H9 (cell line): ENCODE results near the gene MARCHF7. TPM values are rescaled to one million over a fixed set of nuclear protein-coding genes. Genes with fewer than 3 reads are reported as not detected.

Experiments
- DNase-seq: peaks from one replicate; pipeline ENCODE4 v3.0.0-alpha.2; 2017
- H2AFZ ChIP-seq: one replicate; pipeline ENCODE4 v1.6.1; 2013; ENCODE audit warnings: mild to moderate bottlenecking, low read length, control low read depth, moderate library complexity
- H2AK5ac ChIP-seq: 2 replicates; pipeline ENCODE4 v1.6.1; 2013; ENCODE audit warnings: low read length, control low read depth, mixed read lengths; ENCODE audit not compliant: insufficient read length
- H2BK120ac ChIP-seq: one replicate; pipeline ENCODE4 v1.6.1; 2013; ENCODE audit warnings: low read depth, mild to moderate bottlenecking, low read length, control low read depth, inconsistent platforms; ENCODE audit not compliant: poor library complexity, severe bottlenecking
- H2BK12ac ChIP-seq: 2 replicates; pipeline ENCODE4 v1.6.1; 2013; ENCODE audit warnings: low read length, control low read depth, mixed read lengths, low read depth; ENCODE audit not compliant: insufficient read length
- H2BK15ac ChIP-seq: 2 replicates; pipeline ENCODE4 v1.6.1; 2013; ENCODE audit warnings: low read depth, low read length, control low read depth
- H2BK20ac ChIP-seq: one replicate; pipeline ENCODE4 v1.6.1; 2013; ENCODE audit warnings: low read depth, mild to moderate bottlenecking, low read length, control low read depth, inconsistent platforms; ENCODE audit not compliant: poor library complexity, severe bottlenecking
- H2BK5ac ChIP-seq: 2 replicates; pipeline ENCODE4 v1.6.1; 2013; ENCODE audit warnings: low read length, control low read depth, mixed read lengths; ENCODE audit not compliant: insufficient read length
- H3K14ac ChIP-seq: 2 replicates; pipeline ENCODE4 v1.6.1; 2013; ENCODE audit warnings: low read length, control low read depth; ENCODE audit not compliant: insufficient read depth
- H3K18ac ChIP-seq: 2 replicates; pipeline ENCODE4 v1.6.1; 2013; ENCODE audit warnings: low read depth, mild to moderate bottlenecking, mixed read lengths, low read length, control low read depth; ENCODE audit not compliant: insufficient read length
- H3K23ac ChIP-seq: 2 replicates; pipeline ENCODE4 v1.6.1; 2013; ENCODE audit warnings: low read length, control low read depth, mixed read lengths, low read depth; ENCODE audit not compliant: insufficient read length
- H3K23me2 ChIP-seq: 2 replicates; pipeline ENCODE4 v1.6.1; 2013; ENCODE audit warnings: low read depth, mild to moderate bottlenecking, mixed read lengths, low read length, control low read depth; ENCODE audit not compliant: insufficient read length, poor library complexity, severe bottlenecking
- H3K27ac ChIP-seq: 2 replicates; pipeline ENCODE4 v1.5.1; 2013; ENCODE audit warnings: low read length, control low read depth, mixed read lengths, low read depth; ENCODE audit not compliant: insufficient read length
- H3K27me3 ChIP-seq: 2 replicates; pipeline ENCODE4 v1.6.1; 2013; ENCODE audit warnings: low read length, control low read depth, inconsistent platforms; ENCODE audit not compliant: insufficient read depth
- H3K4ac ChIP-seq: 2 replicates; pipeline ENCODE4 v1.6.1; 2013; ENCODE audit warnings: low read depth, mild to moderate bottlenecking, control low read depth, inconsistent platforms, low read length, moderate library complexity
- H3K4me1 ChIP-seq: 2 replicates; pipeline ENCODE4 v1.6.1; 2013; ENCODE audit warnings: low read length, control low read depth, inconsistent platforms; ENCODE audit not compliant: insufficient read depth
- H3K4me2 ChIP-seq: 2 replicates; pipeline ENCODE4 v1.6.1; 2013; ENCODE audit warnings: low read length, control low read depth, mixed read lengths; ENCODE audit not compliant: insufficient read length, insufficient read depth
- H3K56ac ChIP-seq: 2 replicates; pipeline ENCODE4 v1.6.1; 2013; ENCODE audit warnings: low read depth, mild to moderate bottlenecking, mixed read lengths, low read length, control low read depth; ENCODE audit not compliant: insufficient read length
- H3K79me1 ChIP-seq: 2 replicates; pipeline ENCODE4 v1.6.1; 2013; ENCODE audit warnings: low read depth, mild to moderate bottlenecking, moderate library complexity, low read length, control low read depth, inconsistent platforms; ENCODE audit not compliant: insufficient read depth, poor library complexity, severe bottlenecking
- H3K79me2 ChIP-seq: 2 replicates; pipeline ENCODE4 v1.6.1; 2013; ENCODE audit warnings: low read length, control low read depth, inconsistent platforms; ENCODE audit not compliant: insufficient read depth
- H3K9ac ChIP-seq: 2 replicates; pipeline ENCODE4 v1.6.1; 2013; ENCODE audit warnings: low read length, control low read depth, mixed read lengths; ENCODE audit not compliant: insufficient read length; ENCODE audit errors: extremely low read depth
- H3K9me3 ChIP-seq: one replicate; pipeline ENCODE4 v1.6.1; 2013; ENCODE audit warnings: low read depth, low read length, inconsistent platforms; ENCODE audit not compliant: control insufficient read depth
- H3T11ph ChIP-seq: one replicate; pipeline ENCODE4 v1.6.1; 2013; ENCODE audit warnings: mild to moderate bottlenecking, low read length, control low read depth, inconsistent platforms
- H4K20me1 ChIP-seq: one replicate; pipeline ENCODE4 v1.6.1; 2013; ENCODE audit not compliant: control insufficient read depth, insufficient read length, insufficient read depth
- H4K5ac ChIP-seq: 2 replicates; pipeline ENCODE4 v1.6.1; 2013; ENCODE audit warnings: low read depth, mild to moderate bottlenecking, mixed read lengths, low read length, control low read depth; ENCODE audit not compliant: insufficient read length
- H4K8ac ChIP-seq: replicated peaks from 2 replicates; pipeline ENCODE4 v1.6.1; 2013; ENCODE audit warnings: low read length, control low read depth, mixed read lengths, low read depth; ENCODE audit not compliant: insufficient read length
- H4K91ac ChIP-seq: 2 replicates; pipeline ENCODE4 v1.6.1; 2013; ENCODE audit warnings: low read depth, mild to moderate bottlenecking, moderate library complexity, mixed read lengths, low read length, control low read depth; ENCODE audit not compliant: insufficient read length
- H3K27ac Mint-ChIP-seq, 3 experiments: 2 replicates in 2 of 3; 3 replicates in 1 of 3; pipeline ENCODE4 v1.8.0; 2020 to 2021; ENCODE audit warnings: mixed read lengths in 3 of 3, mild to moderate bottlenecking in 1 of 3, moderate library complexity in 1 of 3
- H3K27me3 Mint-ChIP-seq: 2 replicates; pipeline ENCODE4 v1.8.0; 2021; ENCODE audit warnings: low read depth, mild to moderate bottlenecking, moderate library complexity, mixed read lengths
- H3K36me3 Mint-ChIP-seq, 3 experiments: 2 replicates in 2 of 3; 3 replicates in 1 of 3; pipeline ENCODE4 v1.8.0; 2020 to 2021; ENCODE audit warnings: low read depth in 3 of 3, mixed read lengths in 3 of 3; ENCODE audit not compliant: insufficient read depth in 1 of 3
- H3K4me1 Mint-ChIP-seq, 2 experiments: 2 replicates each; pipeline ENCODE4 v1.8.0; 2020; ENCODE audit warnings: mixed read lengths in 2 of 2
- H3K4me3 Mint-ChIP-seq, 2 experiments: 2 replicates in 1 of 2; 3 replicates in 1 of 2; pipeline ENCODE4 v1.8.0; 2020 to 2021; ENCODE audit warnings: mild to moderate bottlenecking in 2 of 2, mixed read lengths in 2 of 2, moderate library complexity in 1 of 2
- H3K9me3 Mint-ChIP-seq, 2 experiments: 2 replicates in 1 of 2; 3 replicates in 1 of 2; pipeline ENCODE4 v1.8.0; 2020; ENCODE audit warnings: mild to moderate bottlenecking in 2 of 2, mixed read lengths in 2 of 2, moderate library complexity in 1 of 2
- CTCF ChIP-seq: fragments of 200-600 bp; sonication (generic); conservative IDR thresholded peaks from 3 replicates; pipeline ENCODE4 v1.8.0; 2021; ENCODE audit warnings: antibody characterized with exemption, mild to moderate bottlenecking
- WGBS: extraction: QIAGEN DNeasy Blood & Tissue Kit; methylation state at CpG from one replicate; pipeline ENCODE4 v1.1.7; 2013; ENCODE audit warnings: missing lambda C conversion rate, low lambda C conversion rate, mixed read lengths; ENCODE audit not compliant: insufficient read length; ENCODE audit errors: extremely low coverage; 5-methylcytosine and 5-hydroxymethylcytosine counted together
- total RNA-seq: library from RNA; stranded (reverse); gene quantifications from 2 replicates; pipeline ENCODE4 v1.2.1, GENCODE V29; 2021

Gene MARCHF7
- total RNA-seq, 1 experiment from 2014 or later = 111 TPM

DNA sequence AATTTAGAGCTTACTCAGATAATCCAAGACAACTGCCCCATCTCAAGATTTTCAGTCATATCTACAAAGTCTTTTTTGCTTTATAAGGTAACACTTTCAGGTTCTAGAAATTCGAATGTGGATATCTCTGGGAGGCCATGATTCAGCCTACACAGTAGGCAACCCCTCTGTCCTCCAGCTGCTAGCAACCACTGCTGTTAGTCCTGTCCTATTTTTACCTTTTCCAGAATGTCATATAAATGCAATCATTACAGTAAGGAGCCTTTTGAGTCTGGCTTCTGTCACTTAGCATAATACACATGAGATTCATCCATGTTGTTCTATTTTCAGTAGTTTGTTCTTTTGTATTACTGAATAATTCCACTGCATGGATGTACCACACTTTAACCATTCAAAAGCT is 28.5 kb upstream of the MARCHF7 start:
- H2BK20ac ChIP-seq = no peak overlapping the region
- no peak overlapping the region for H3T11ph ChIP-seq
- no peak overlapping the region for H3K4ac ChIP-seq
- no peak for DNase-seq
- no peak overlapping the region for H2BK120ac ChIP-seq
- no peaks in the 10 kb centered on the region for H4K20me1 ChIP-seq
- no peak overlapping the region for H3K56ac ChIP-seq
- H3K79me1 ChIP-seq = no peaks in the 10 kb centered on the region
- no peak overlapping the region for H3K9ac ChIP-seq
- Mint-ChIP-seq H3K27ac (no peak overlapping the region), H3K9me3 (no peaks in the 10 kb centered on the region), H3K4me3 (no peak overlapping the region), H3K36me3 (no peaks in the 10 kb centered on the region; a peak in 1 of 7 replicates), H3K4me1 (peaks cover 12 to 13% of the 10 kb centered on the region in 2 experiments; a peak in 3 of 4 replicates), H3K27me3 (no peaks in the 10 kb centered on the region)
- no peak overlapping the region for H2BK5ac ChIP-seq
- H3K27me3 ChIP-seq = no peaks in the 10 kb centered on the region
- H3K27ac ChIP-seq = no peak overlapping the region
- TF ChIP-seq CTCF = no peak
- no peak overlapping the region for H3K18ac ChIP-seq
- no peak overlapping the region for H2AK5ac ChIP-seq
- no peak overlapping the region for H2AFZ ChIP-seq
- no peak overlapping the region for H4K91ac ChIP-seq
- H3K14ac ChIP-seq = no peak overlapping the region
- H3K79me2 ChIP-seq = no peaks in the 10 kb centered on the region
- H2BK15ac ChIP-seq = no peak overlapping the region
- no peak overlapping the region for H4K5ac ChIP-seq
- WGBS = no CpG with 5 or more reads among the region's 1 CpG
- H3K4me2 ChIP-seq = no peak overlapping the region
- no peak overlapping the region for H3K23ac ChIP-seq
- H3K9me3 ChIP-seq = no peaks in the 10 kb centered on the region
- no peak overlapping the region for H2BK12ac ChIP-seq
- H3K23me2 ChIP-seq = no peaks in the 10 kb centered on the region
- H3K4me1 ChIP-seq = no peaks in the 10 kb centered on the region
- H4K8ac ChIP-seq = no peak overlapping the region
